Endothelial cell (in vitro differentiated cells): ENCODE data around the gene RAB1B. TPM values are rescaled to one million over a fixed set of nuclear protein-coding genes. Genes with fewer than 3 reads are reported as not detected.

Experiments used
- DNase-seq: peaks from one replicate; pipeline ENCODE4 v3.0.0; 2021; ENCODE audit warnings: low spot score
- H3K27ac Mint-ChIP-seq: one replicate; pipeline ENCODE4 v1.8.0; 2021; ENCODE audit warnings: mixed read lengths, inconsistent platforms; ENCODE audit not compliant: unreplicated experiment
- H3K27me3 Mint-ChIP-seq: one replicate; pipeline ENCODE4 v1.8.0; 2021; ENCODE audit warnings: mild to moderate bottlenecking, moderate library complexity, mixed read lengths, inconsistent platforms; ENCODE audit not compliant: unreplicated experiment
- H3K36me3 Mint-ChIP-seq: one replicate; pipeline ENCODE4 v1.8.0; 2021; ENCODE audit warnings: mild to moderate bottlenecking, low read depth, mixed read lengths, inconsistent platforms; ENCODE audit not compliant: unreplicated experiment
- H3K4me1 Mint-ChIP-seq: one replicate; pipeline ENCODE4 v1.8.0; 2021; ENCODE audit warnings: mild to moderate bottlenecking, mixed read lengths, inconsistent platforms; ENCODE audit not compliant: unreplicated experiment
- H3K4me3 Mint-ChIP-seq: one replicate; pipeline ENCODE4 v1.8.0; 2021; ENCODE audit warnings: mild to moderate bottlenecking, mixed read lengths, inconsistent platforms; ENCODE audit not compliant: unreplicated experiment
- H3K9me3 Mint-ChIP-seq: one replicate; pipeline ENCODE4 v1.8.0; 2021; ENCODE audit warnings: mixed read lengths, inconsistent platforms; ENCODE audit not compliant: unreplicated experiment
- total RNA-seq: library from RNA; stranded (reverse); fragmentation: NEBNext Ultra II Directional; extraction: Animal tissue kit (Norgen Biotek cat#: 25700); gene quantifications from one replicate; pipeline ENCODE4 v1.2.1, GENCODE V29; 2021; ENCODE audit not compliant: unreplicated experiment
- TF ChIP-seq, protein P1 (sequence below): fragments of 200-600 bp; sonication (generic); IDR thresholded peaks from one replicate; pipeline ENCODE4 v1.5.0; 2021; ENCODE audit warnings: antibody characterized with exemption; ENCODE audit not compliant: unreplicated experiment

RAB1B gene
- total RNA-seq, 1 donor from 2014 or later: 189 TPM

GRCh38 chr11:66285250-66285947 lies 17.0 kb downstream of the RAB1B start:
- H3K27me3 Mint-ChIP-seq: peaks cover 23% of the 10 kb centered on the region
- TF ChIP-seq, protein P1, sequence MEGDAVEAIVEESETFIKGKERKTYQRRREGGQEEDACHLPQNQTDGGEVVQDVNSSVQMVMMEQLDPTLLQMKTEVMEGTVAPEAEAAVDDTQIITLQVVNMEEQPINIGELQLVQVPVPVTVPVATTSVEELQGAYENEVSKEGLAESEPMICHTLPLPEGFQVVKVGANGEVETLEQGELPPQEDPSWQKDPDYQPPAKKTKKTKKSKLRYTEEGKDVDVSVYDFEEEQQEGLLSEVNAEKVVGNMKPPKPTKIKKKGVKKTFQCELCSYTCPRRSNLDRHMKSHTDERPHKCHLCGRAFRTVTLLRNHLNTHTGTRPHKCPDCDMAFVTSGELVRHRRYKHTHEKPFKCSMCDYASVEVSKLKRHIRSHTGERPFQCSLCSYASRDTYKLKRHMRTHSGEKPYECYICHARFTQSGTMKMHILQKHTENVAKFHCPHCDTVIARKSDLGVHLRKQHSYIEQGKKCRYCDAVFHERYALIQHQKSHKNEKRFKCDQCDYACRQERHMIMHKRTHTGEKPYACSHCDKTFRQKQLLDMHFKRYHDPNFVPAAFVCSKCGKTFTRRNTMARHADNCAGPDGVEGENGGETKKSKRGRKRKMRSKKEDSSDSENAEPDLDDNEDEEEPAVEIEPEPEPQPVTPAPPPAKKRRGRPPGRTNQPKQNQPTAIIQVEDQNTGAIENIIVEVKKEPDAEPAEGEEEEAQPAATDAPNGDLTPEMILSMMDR: no peak
- H3K27ac Mint-ChIP-seq: peak overlapping the region; percentile 31
- H3K4me3 Mint-ChIP-seq: no peak overlapping the region
- H3K4me1 Mint-ChIP-seq: peaks cover 22% of the 10 kb centered on the region
- DNase-seq: no peak
- H3K9me3 Mint-ChIP-seq: no peaks in the 10 kb centered on the region
- peaks cover 8% of the 10 kb centered on the region for H3K36me3 Mint-ChIP-seq

DNA sequence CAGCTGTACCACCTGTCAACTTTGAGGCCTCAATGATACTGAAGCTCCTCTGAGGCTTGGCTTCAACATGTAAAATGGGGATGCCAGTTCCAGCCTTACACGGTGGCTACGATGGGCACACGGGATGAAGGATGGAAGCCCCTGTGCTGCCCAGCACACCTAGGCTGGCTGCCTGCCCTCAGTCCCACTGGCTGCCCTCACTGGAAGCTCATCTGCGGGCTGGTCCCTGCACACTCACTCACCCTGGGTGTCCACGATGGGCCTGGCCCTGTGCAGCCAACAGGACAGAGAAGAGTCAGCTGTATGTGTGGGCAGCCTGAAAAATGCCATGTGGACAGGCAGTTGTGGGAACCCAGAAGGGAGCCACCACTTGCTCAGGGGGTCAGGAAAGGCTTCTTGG lies 18.3 kb downstream of the RAB1B start:
- TF ChIP-seq, protein P1: no peak
- peaks cover under 1% of the 10 kb centered on the region for H3K36me3 Mint-ChIP-seq
- peaks cover 17% of the 10 kb centered on the region for H3K27me3 Mint-ChIP-seq
- H3K27ac Mint-ChIP-seq: no peak overlapping the region
- peaks cover 18% of the 10 kb centered on the region for H3K4me1 Mint-ChIP-seq
- no peak for DNase-seq
- no peak overlapping the region for H3K4me3 Mint-ChIP-seq
- no peaks in the 10 kb centered on the region for H3K9me3 Mint-ChIP-seq

DNA sequence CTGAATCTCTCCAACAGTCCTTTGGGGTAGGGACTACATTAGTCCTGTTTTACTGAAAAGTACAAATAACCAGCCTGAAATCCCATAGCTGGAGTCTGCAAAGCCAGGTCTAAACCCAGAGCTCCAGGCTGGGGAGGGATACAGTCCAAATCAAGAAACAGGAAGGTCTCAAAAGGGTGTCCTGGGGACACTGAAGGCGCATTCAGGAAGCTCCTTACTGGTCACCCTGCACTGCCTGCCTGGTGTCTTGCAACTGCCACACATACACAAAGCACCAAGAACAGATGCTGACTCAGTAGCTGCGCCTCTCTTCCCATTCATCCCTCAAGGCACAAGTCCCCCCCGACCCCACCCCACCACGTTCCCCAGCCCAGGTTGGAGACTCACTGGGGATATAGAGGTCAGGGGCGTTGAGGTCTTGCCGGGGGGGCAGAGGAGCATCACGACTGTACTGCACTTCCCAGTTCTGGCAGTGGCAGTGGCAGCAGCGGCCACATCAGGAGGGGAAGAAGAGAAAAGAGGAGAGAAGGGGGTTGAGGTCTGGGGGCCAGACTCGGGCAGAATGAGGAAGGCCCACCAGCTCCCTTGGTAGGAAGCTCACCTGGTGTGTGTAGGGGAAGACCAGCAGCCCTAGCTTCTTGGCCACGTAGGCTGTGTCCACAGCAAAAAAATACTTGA lies 18.9 kb downstream of the RAB1B start:
- H3K9me3 Mint-ChIP-seq: no peaks in the 10 kb centered on the region
- TF ChIP-seq, protein P1: no peak
- DNase-seq: no peak
- H3K27me3 Mint-ChIP-seq: peaks cover 17% of the 10 kb centered on the region
- H3K36me3 Mint-ChIP-seq: no peaks in the 10 kb centered on the region
- no peak overlapping the region for H3K27ac Mint-ChIP-seq
- H3K4me3 Mint-ChIP-seq: peak overlapping the region; percentile 67
- peaks cover 18% of the 10 kb centered on the region for H3K4me1 Mint-ChIP-seq

GRCh38 chr11:66287889-66288670 lies 19.6 kb downstream of the RAB1B start:
- DNase-seq: no peak
- Mint-ChIP-seq H3K4me3 (peak overlapping the region; percentile 96), H3K36me3 (peaks cover 4% of the 10 kb centered on the region), H3K27ac (peak overlapping the region; percentile 92), H3K9me3 (no peaks in the 10 kb centered on the region), H3K4me1 (peaks cover 18% of the 10 kb centered on the region), H3K27me3 (peaks cover 21% of the 10 kb centered on the region)
- TF ChIP-seq, protein P1: no peak
